SH-SY5Y (cell line): ENCODE data around the gene ACE.

Experiments used
- GATA2 ChIP-seq: IDR thresholded peaks from 2 replicates; pipeline ENCODE4 v1.6.1; 2011; ENCODE audit warnings: mild to moderate bottlenecking, low read depth, low read length
- GATA3 ChIP-seq: IDR thresholded peaks from 2 replicates; pipeline ENCODE4 v1.6.1; 2011; ENCODE audit warnings: low read depth, mild to moderate bottlenecking, low read length, moderate library complexity

DNA sequence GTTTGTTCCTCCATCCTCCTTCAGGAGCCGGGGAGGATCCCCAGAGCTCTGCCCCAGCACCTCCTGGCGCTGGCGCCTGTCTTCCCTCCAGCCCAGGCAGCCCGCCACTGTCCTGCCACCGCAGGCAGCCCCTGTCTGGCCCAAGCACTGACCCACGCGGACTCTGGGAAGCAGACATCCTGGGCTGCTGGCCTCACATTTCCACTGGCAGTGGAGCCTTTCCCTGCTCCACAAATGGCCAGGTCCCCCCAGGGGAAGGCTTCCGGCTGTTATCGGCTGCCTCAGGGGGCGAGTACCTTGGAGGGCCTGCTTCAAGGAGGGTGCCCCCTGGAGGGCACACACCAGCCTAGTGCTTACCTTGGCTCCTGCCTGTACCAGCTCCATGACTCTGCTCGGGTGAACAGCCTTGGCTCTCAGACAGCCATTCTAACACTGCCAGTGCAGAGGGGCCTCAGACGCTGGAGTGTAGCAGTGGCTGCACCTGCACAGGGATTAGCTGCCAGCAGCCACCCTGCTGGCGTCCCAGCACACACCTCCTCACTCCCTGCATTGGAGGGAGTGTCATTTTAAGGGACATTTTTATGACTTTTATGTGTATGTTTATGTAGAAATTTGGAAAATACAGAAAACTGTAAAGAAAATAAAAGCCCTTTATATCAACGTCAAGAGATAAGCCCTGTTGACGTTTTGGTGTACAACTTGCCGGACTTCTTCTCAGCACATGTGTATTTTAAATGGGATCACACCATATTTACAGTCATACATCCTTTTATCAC is 21.0 kb downstream of the ACE start:
- TF ChIP-seq GATA3 (no peak), GATA2 (no peak)
